GM10266 (cell line): ENCODE data around the gene TICRR.

Source experiments
- DNase-seq: peaks from one replicate; pipeline ENCODE4 v3.0.0; 2012; ENCODE audit errors: extremely low spot score
- TF ChIP-seq, protein P1 (sequence below): IDR thresholded peaks from 2 replicates; pipeline ENCODE4 v1.5.1; 2012; ENCODE audit warnings: mild to moderate bottlenecking, low read depth; ENCODE audit not compliant: control insufficient read depth, insufficient read depth; ENCODE audit errors: missing control alignments

TICRR gene

DNA sequence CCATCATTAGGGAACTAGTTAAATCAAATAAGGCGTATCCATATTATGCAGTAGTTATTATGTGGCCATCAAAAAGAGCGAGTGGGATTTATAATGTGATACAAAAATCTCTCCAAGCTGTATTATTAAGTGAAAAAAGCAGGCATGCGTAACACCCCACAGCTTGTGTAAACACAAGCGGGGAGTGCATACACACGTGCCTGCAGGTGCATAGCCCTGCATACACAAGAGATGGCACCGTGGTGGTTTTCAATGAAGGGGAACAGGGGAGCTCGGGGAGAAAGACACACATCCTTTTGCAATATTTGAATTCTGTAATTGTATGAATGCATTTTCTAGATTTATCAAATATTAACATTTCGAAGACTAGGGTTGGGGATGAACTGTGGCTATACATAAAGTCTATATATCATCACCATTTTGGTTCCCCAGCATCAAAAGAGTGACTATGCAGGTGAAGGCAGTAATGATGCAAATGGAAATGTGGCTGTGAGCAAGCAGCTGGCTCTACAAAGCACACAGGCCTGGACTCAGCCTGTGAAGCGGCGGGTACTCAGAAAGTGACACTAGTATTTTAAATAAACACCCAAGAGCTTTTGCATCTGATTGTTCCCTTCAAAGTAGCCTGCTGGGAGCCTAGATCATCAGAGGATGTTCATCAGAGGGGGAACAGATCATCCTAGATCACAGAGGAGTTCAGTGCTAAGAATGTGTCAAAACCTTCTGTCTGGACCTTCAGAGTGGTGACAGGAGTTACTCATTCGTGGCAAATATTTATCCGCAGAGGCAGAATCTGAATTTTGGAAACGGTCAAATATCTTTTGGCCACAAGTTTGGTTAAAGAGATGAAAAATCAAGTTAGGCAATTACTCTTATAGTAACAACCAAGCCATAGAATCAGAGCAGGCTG, 89.4 kb downstream of the TICRR start:
- TF ChIP-seq, protein P1, sequence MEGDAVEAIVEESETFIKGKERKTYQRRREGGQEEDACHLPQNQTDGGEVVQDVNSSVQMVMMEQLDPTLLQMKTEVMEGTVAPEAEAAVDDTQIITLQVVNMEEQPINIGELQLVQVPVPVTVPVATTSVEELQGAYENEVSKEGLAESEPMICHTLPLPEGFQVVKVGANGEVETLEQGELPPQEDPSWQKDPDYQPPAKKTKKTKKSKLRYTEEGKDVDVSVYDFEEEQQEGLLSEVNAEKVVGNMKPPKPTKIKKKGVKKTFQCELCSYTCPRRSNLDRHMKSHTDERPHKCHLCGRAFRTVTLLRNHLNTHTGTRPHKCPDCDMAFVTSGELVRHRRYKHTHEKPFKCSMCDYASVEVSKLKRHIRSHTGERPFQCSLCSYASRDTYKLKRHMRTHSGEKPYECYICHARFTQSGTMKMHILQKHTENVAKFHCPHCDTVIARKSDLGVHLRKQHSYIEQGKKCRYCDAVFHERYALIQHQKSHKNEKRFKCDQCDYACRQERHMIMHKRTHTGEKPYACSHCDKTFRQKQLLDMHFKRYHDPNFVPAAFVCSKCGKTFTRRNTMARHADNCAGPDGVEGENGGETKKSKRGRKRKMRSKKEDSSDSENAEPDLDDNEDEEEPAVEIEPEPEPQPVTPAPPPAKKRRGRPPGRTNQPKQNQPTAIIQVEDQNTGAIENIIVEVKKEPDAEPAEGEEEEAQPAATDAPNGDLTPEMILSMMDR, result no peak
- DNase-seq, result peak; percentile 16

DNA sequence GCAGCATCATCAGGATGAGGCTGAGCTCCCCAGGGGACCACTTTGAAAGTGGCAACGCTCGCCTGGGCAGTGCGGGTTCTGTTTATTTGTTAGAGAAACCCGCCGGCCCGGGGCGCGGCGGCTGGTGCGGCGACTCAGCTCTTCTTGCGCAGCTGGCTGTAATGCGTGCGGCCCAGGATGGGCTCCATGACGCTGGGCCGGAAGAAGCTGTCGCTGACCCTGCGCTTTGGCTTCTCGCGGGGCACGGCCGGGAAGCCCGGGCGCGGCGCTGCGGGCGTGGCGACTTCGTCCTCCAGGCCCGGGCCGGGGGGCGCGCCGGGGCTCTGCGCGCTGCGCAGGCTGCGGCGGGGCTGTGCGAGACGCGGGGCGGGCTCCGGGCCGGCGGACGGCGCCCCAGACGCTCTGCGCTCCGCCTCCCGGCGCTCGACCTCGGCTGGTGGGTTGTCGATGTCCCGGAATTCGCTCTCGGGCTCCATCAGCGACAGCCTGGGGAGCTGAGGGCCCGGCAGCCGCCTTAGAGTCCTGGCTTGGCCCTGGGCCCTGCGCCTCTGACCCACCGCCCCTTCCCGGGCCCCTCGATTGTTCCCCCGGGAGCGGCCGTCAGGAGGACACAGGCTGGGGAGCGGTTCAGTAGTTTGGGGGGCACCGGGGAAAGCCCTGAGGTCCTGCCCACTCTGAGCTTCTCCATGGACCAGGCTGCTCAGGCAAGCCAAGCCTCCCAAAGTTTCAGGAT, 90.3 kb downstream of the TICRR start:
- TF ChIP-seq, protein P1, result no peak

DNA sequence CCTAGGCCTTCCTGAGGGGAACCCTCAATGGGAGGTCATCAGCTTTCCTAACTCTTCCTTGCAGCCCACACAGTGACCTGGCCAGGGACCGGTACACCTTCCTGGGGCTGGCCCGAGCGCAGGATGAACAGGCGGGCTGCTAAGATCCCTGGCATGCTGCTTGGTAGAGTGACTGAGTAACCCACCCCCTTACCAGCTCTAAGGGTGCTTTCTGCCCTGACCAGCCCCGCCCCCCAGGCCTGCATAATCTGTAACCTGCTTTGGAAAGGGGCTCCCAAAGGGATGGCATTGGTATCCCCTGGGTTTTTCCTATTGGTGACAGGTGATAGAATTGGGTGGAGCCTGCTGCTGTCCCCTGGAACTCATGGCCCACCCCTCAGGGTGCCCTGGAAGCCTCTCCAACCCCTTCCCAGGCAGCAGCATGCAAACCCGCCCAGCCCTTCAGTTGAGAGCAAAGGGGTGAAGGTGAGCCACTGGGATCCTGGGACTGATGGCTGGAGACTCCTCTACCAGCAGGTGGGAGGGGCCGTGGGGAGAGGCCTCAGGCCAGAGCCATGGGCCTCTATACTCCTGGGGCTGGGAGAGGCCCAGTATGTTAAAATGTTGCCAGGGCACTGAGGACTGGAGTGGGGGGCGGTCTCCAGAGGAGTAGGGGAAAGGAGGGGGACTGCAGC, 91.1 kb downstream of the TICRR start:
- peak; percentile 29 for DNase-seq
- TF ChIP-seq, protein P1, result no peak

More for the DNA sequence above, 90.3 kb downstream of the TICRR start:
- DNase-seq, result peak; percentile 81

DNA sequence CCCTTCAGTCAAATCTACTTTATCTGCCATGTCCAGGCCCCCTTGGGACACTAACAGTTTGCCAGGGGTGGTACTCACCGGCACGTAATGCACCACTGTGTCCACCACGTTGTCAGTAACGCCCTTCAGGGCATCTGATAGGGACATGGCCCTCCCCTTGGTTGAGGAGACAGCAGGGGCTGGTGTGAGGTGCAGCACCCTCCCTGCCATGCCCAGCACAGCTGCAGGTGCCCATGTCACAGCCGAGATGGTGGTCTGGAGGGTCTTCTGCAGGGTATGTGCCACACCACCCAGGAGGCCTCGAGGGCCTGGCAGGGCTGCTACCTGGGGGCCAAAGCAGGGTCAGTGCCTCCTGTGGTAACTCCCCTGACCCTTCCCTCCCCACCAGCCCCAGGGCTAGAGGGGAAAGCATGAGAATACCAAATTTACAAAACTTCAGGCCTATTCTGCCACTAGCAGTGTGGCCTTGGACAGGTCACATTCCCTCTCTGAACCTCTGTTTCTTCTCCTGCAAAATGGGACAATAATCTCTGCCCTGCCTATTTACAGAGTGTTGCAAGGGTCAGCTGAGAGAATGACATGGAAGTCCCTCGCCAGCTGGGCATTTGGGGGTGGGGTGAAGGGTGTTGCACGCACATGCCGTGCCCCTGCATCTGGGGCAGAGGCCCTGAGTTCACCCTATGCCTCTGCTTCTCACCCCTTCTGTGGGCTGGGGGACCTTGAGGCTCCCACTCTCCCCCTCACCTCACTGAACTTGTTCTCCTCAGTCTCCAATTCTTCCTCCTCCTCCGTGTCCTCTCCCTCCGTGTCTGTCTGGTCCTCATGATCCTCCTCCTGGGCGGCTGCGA, 91.8 kb downstream of the TICRR start:
- DNase-seq, result peak; percentile 10
- TF ChIP-seq, protein P1, result no peak

DNA sequence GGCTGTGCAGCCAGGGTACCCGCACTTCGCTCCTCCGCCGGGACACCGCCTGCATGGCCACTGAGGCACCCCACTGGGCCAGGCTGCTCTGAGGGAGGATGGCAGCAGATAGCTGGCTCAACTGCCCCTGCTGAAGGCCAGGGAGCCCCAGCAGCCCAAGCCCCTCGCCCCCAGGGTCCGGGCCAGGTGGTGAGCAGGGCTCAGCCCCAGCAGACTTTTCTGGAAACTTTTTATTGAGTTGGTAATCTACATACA, 92.4 kb downstream of the TICRR start:
- TF ChIP-seq, protein P1, result no peak
- DNase-seq, result no peak

DNA sequence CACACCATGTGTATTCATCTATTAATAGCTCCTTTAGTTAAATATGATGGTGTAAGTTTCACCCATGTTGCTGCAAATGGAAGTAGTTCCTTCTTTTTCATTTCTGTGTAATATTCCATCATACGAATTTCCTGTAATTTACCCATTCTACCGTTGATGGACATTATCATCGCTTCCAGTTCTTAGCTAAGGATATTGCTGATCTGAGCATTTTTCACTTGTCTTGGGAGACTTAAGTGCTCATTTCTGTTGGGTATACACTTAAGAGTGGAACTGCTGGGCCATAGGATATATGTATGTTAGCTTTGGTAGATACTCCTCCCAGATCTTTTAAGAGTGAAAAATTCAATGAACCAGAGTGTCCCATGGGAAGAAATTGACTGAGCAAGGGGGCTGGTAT, 92.9 kb downstream of the TICRR start:
- TF ChIP-seq, protein P1, result no peak
- no peak for DNase-seq
